UCSD-AML1 (cell line): ENCODE results near the gene UBR1.
A peak's percentile ranks its signal among the peaks of the same experiment; 100 is the strongest.
"Not testable (repeated sequence)": the region's sequence is repeated elsewhere in the genome, so short reads cannot be mapped to it uniquely, and the experiment has no call there.

Experiments
- DNase-seq: peaks from one replicate; lab custom pipeline; 2025; ENCODE audit not compliant: unreplicated experiment; lab: John Stamatoyannopoulos, UW

The UBR1 gene

DNA sequence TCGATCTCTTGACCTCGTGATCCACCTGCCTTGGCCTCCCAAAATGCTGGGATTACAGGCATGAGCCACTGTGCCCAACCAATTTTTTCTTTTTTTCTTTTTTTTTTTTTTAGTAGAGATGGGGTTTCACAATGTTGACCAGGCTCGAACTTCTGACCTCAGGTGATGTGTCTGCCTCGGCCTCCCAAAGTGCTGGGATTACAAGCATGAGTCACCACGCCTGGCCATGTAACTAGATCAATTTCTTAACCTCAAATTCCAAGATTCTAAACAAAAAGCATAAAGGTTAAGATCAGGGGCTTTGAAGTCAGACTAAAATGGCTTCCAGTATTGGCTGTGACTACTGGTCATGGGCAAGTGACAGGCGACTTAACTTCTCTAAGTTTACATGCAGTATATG lies 126.7 kb downstream of the UBR1 start:
- not testable (repeated sequence) for DNase-seq

DNA sequence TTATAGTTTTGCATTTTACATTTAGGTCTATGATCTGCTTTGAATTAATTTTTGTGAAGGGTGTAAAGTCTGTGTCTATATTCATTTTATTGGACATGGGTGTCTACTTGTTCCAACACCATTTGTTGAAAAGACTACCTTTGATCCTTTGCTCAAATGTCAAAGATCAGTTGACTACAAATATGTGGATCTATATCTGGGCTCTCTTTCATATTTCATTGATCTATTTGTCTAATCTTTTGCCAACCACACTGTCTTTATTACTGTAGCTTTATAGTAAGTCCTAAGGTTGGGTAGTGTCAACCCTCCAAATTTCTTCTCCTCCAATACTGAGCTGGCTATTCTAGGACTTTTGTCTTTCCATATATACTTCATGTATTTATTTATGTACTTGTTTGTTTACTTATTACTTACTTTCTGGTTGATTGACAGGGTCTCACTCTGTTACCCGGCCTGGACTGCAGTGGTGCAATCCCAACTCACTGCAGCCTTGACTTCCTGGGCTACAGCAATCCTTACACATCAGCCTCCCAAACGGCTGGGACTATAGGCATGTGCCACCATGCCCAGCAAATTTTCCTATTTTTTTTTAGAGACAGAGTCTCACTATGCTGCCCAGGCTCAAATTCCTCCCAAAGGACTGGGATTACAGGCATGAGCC lies 131.5 kb downstream of the UBR1 start:
- DNase-seq: no peak

DNA sequence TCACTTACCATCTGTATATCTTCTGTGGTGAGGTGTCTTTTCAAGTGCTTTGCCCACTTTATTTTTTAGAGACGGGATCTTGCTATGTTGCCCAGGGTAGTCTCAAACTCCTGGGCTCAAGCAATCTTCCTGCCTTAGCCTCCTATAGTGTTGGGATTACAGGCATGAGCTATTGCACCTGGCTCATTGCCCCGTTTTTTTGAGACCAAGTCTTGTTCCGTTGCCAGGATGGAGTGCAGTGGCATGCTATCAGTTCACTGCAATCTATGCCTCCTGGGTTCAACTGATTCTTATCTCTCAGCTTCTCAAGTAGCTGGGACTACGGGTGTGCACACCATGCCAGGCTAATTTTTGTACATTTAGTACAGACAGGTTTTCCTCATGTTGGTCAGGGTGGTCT lies 132.7 kb downstream of the UBR1 start:
- no peak for DNase-seq

DNA sequence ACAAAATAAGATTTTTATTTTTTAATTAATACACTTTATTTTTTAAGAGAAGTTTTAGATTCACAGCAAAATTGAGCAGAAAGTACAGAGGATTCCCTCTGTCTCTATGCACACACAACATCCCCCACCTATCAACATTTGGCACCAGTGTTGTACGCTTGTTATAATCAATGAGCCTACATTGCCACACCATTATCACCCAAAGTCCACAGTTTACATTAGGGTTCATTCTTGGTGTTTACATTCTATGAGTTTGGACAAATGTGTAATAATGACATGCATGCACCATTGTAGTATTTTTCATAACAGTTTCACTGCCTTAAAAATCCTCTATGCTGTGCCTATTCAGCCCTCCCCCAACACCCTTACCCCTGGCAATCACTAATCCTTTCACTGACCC lies 134.0 kb downstream of the UBR1 start:
- DNase-seq: no peak

DNA sequence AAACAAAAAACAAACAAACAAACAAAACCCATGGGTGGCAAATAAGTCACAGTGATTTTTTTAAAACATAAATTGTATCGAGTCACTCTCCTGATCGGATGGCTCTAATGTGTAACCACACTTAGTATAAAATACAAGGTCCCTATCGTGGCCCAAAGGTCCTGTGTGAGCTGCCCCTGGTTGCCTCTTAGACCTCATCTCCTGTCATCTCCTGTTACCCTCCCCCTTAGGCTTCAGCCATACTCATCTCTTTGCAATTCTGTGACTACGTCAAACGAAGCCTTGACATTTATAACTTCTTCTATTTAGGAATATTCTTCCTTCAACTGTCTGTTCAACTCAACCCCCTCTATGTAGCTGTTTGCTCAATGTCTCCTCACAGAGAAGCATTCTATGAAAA lies 141.4 kb downstream of the UBR1 start:
- DNase-seq: no peak

DNA sequence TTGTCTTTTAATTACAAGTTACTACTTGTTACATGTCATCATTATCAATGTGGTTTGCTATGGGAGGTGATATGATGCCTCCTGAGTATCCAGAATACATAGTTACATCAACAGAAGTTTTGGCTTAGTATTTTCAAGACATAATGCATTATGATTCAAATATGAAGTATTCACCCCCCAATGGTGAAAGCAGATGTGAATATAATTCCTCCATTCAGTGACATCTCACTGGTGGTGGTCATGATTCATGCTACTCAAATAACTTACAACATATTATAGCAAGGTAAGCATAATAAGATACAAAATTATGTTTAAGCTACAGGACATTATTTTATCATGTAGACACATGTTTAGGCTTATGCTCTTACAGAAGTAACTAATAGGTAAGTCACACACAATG lies 150.3 kb downstream of the UBR1 start:
- no peak for DNase-seq

DNA sequence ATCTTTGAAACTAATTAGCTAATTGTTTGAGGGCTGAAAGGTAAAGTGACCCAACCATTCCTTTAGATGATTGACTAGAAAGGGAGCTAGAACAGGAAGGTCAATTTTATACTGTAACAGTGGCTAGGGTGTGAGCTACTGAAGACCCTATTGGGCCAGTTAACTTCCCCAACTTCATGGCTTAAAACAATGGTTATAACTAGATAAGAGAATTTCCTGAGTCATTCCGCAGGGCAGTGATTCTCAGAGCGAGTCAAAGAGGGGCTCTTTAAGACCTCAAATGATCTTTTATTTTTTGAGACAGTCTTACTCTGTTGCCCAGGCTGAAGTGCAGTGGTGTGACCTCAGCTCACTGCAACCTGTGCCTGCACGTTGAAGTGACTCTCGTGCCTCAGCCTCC lies 151.5 kb downstream of the UBR1 start:
- no peak for DNase-seq

DNA sequence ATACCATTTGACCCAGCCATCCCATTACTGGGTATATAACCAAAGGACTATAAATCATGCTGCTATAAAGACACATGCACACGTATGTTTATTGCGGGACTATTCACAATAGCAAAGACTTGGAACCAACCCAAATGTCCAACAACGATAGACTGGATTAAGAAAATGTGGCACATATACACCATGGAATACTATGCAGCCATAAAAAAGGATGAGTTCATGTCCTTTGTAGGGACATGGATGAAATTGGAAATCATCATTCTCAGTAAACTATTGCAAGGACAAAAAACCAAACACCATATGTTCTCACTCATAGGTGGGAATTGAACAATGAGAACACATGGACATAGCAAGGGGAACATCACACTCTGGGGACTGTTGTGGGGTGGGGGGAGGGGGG lies 156.9 kb downstream of the UBR1 start:
- not testable (repeated sequence) for DNase-seq

DNA sequence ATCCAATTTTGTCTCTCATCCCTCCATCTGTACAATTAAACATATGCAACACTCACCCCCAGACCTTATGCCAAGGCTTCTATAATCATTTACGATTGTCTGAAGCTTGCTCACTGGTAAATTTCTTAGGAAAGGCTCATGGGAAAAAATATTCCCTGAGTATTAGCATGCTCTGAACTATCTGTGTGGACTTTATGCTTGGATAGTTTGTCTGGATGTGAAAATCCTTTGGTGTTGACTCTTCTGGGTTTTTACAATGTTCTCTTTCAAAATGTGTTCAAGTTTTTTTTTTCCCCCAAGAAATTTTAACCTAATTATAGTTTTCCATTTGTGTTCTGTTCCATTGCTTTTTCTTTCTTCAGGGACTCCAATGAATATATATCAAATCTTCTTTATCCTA lies 165.3 kb downstream of the UBR1 start:
- no peak for DNase-seq

DNA sequence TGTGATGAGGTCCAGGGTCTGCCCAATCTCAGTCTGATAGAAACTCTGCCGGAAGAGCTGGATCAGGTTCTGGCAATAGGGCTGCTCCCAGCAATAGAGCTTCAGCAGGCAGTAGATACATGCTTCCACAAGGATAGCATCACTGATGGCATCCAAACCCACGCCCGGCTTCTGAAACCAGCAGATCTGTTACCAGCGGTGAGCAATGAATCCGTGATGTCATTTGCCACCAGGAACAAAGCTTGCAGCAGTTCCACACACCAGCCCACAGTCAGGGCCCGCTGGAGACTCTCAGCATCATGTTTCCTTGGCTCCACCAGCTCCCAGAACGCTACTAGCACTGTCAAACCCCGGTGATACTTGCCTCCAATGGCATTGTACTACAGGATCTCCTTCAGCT lies 166.0 kb downstream of the UBR1 start:
- no peak for DNase-seq

DNA sequence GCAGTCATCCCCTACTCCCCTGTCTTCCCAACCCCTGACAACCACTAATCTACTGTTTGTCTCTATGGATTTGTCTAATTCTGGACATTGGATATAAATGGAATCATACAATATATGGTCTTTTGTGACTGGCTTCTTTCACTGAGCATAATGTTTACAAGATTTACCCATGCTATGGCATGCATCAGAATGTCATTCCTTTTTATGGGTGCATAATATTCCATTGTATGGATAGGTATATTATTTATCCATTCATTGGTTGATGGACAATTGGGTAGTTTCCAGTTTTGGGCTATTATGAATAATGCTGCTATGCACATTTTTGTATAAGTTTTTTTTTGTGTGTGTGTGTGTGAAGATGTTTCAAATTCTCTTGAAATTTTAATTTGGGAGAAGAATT lies 168.7 kb downstream of the UBR1 start:
- DNase-seq: no peak

DNA sequence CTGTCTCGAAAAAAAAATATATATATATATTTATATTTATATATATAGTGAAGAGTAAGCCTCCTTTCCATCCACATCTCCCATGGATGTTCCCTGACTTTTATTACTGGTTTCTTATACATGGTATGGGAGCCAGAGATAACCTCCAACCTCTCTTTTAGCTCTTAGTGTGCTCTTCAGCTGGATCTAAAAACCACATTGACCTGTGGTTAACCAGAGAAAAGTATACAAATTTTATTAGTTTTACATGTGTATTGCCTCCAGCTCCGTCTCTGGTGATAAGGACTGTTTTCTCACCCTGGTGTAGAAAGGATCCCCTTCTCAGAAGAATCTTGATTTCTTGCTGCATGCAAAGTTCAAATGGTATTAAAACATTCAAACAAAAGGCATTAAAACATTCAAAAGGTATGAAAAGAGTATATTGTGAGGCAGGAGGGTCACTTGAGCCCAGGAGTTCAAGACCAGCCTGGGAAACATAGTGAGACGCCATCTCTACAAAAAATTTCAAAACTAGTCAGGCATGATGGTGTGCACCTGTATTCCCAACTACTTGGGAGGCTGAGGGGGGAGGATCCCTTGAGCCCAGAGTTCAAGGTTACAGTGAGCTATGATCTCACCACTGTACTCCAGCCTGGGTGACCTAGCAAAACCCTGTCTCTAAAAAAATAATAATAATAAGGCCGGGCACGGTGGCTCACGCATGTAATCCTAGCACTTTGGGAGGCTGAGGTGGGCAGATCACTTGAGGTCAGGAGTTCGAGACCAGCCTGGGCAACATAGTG lies 171.8 kb downstream of the UBR1 start:
- DNase-seq: no peak

DNA sequence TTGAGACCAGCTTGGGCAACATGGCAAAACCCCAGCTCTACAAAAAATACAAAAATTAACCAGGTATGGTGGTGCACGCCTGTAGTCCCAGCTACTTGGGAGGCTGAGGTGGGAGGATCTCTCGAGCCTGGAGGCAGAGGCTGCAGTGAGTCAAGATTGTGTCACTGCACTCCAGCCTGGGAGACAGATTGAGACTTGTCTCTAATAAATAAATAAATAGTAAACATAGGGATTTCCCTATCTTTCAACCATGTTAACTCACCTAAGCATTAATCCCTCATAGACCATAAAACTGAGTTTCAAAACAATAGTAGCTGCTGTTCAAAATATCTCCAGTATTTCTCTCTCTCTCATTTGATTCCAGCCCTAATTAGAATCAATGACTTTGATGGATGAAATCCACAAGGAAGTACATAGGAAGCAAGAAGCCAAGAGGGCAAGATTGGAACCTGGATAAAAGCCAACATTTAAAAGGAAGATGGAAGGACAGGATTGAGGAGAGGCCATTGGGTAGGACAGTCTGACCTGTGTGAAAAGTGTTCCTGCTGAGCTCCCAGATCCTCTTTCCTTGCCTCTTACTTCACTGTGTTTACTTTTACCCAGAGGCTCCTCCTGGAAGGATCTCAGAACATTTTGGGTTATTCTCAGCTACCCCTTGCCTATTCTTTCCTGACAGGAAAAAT lies 172.9 kb downstream of the UBR1 start:
- no peak for DNase-seq

DNA sequence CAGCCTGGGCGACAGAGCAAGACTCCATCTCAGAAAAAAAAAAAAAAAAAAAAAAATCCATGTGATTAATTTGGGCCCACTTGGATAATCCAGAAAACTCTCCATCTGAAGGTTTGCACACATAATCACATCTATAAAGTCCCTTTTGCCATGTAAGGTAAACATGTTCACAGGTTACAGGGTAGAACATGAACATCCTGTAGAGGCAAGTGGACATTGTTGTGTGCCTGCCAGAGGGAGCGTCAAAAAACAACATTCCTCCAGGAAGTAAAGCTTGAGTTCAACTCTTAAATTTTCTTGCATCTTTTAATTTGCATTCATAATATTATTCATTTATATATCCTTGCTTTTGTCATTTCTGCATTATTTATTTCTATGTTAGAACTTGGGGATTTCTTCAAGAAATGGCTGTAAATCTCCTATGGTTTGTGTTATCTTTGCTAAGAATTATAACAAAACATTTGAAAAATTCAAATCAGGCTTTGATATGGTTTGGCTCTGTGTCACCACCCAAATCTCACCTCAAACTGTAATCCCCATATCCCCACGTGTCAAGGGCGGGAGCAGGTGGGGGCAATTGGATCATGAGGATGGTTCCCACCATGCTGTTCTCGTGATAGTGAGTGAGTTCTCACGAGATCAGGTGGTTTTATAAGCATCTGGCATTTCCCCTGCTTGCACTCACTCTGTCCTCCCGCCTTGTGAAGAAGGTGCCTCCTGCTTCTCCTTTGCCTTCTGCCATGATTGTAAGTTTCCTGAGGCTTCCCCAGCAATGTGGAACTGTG lies 173.9 kb downstream of the UBR1 start:
- no peak for DNase-seq

DNA sequence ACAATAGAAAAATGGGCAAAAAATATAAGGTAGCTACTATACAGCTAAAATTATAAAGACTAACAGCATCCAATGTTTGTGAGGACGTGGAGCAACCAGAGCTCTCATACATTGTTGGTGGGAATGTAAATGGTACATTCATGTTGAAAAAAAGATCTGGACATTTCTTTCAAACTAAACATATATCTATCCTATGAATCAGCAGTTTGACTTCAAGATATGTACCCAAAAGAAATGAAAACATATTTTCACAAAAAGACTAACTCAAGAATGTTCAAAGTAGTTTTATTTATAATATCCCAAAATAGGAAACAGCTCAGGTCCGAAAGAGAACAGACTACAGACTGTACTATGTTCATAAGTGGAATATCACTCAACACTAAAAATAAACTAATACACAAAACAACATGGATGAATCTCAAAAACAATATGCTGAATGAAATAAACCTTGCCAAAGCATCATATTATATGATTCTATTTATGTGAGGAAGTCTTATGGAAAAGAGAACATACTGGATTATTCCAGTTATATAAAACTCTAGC lies 176.5 kb downstream of the UBR1 start:
- no peak for DNase-seq

DNA sequence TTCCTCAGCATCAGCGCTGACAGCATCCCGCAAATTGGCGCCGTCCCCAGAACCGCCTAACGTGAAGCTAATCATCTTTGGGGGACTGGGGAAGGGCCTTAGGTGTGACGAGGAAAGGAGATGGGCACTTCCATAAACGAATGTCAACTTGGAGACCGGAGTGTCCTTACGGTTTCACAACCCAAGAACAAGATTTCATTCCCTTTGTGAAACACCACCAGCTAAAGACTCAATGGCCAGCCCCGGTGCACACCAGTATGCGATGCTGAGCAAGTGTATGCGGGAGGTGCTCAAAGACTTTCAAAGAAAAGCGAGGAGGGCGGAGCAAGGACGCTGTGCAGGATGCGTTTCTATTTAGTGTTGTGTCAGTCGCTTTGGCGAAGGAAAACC lies 184.5 kb downstream of the UBR1 start:
- DNase-seq: no peak

DNA sequence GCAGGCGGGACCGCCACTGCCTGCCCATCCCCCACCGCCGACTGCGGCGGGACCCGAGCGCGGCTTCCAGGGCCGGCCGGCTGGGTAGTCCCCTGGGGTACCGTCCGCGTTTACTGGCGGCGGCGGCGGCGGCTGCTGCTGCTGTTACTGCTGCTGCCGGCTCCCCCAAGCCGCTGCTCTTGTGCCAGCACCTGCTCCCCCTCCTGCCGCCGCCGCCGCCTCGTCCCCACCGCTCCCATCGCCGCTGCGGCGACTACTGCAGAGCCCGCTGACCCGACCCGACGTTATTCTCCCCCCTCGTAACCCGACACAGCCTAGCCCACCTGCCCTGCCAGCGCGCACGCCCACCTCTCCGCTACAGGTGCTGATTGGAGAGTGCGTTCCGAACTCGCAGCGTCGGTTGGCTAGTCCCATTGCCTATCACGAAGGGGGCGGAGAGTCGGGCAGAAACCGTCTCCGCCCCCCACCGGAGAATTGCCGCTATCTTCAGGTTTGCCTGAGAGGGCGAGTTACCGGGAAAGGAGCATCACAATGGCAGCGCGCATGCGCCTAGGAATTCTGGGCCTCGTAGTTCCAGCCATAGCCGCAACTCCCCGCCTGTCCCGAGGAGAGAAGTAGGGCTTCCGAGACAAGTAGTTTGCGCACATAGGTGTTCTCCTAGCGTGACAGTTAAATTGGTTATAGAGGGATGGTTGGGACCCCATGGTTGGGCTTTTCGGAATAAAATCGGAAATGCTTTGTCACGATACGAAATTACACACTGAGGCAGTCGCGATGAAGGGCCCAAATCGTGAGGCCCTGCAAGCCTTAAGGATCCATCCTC lies 185.1 kb downstream of the UBR1 start, which contains the start of gene TTBK2:
TTBK2 (minus strand) TSS at position 260 of the 823 bp plus-strand sequence. CDS start 42,161 bp downstream, outside the sequence.
- peak; percentile 99 for DNase-seq

DNA sequence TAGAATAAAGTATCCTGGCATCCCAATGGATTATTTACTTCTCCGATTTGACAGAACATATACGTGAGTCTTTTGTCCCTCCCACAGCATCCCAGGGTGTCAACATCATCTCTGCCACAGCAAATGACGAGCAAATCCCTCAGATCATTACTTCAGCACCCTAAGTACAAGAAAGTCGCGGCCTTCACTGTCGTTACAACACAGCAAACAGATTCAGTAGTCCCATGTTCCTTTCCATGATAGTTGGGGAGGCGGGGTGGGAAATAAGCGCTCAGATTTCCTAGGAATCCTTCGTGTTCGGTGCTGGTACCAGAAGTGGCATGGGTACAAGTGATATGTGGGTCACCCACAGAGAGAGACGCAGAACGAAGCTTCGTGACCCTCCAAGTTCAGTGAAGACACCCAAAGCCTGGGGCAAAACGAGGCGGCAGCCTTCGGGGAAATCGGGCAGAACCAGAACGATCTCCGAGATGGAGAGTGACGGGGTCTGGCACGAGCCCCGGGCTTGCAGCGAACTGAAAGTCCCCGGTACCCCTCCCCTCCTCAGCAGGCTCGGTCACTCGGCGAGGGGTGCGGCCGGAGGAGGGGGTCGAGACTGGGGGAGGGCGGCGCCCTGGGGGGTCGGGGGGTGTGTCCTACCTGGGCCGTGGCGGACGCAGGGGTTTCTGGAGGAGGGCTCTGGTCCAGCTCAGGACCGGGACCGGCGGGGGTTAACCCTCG lies 185.9 kb downstream of the UBR1 start:
- DNase-seq: peak; percentile 62

DNA sequence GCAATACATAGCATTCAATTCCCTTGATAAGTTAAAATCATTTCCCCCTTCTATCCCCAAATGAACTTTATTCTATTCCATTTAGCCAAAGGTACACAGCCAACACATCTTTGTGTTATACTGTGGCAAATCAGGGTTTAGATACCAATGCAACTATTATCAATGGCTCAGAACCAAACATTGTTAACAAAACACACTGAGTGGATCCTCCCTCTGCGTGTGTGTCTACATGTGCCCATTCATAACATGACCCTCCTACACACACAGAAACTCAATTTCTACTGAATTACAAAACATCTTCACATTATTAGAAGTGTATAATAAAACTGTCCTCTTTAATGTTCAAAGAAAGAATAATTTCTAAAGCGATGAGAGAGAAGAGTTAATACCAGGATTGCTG lies 186.5 kb downstream of the UBR1 start:
- DNase-seq: no peak

DNA sequence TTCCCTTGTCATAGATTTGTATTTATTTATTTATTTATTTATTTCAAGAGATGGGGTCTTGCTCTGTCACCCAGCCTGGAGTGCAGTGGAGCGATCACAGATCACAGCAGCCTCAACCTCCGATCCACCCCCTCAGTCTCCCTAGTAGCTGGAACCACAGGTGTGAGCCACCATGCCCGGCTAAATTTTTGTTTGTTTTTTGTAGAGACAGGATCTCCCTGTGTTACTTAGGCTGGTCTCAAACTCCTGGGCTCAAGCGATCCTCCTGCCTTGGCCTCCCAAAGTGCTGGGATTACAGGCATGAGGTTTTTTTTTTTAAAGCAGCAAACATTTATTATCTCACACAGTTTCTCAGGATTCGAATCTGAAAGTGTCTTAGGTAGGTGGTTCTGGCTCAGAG lies 187.8 kb downstream of the UBR1 start:
- DNase-seq: no peak
